Measurements from ENCODE around the gene APC.

GRCh38 chr5:112718344-112718743 lies 19.3 kb upstream of the APC start:
- no peak for TF ChIP-seq POLR2A (IDR thresholded peaks at IDR 0.05; ENCODE audit: low read depth, low read length)
- TF ChIP-seq TAF1 (IDR thresholded peaks at IDR 0.05; ENCODE audit: borderline replicate concordance, low read depth, low read length) = no peak
